NCI-H2196 treated with DMSO at 0.1 percent for 48 hours (cell line): ENCODE measurements around the gene DDX19B.
A peak's percentile ranks its signal among the peaks of the same experiment; 100 is the strongest.
"Not testable (repeated sequence)": the region's sequence is repeated elsewhere in the genome, so short reads cannot be mapped to it uniquely, and the experiment has no call there.

Experiments used
- DNase-seq: peaks from one replicate; lab custom pipeline; 2025; ENCODE audit not compliant: unreplicated experiment; lab: John Stamatoyannopoulos, UW

The DDX19B gene

GRCh38 chr16:70287304-70287971 lies 11.5 kb upstream of the DDX19B start:
- DNase-seq, result not testable (repeated sequence)

GRCh38 chr16:70289229-70290094 lies 9.5 kb upstream of the DDX19B start, which contains the start of gene AARS1:
Gene AARS1 (minus strand): TSS chr16:70289506. CDS start chr16:70282763, 6,743 bp downstream.
- peak; percentile 78 for DNase-seq

- DNase-seq, result no peak
These were observed 8.0 kb upstream of the DDX19B start for GRCh38 chr16:70290949-70291519.

- DNase-seq, result not testable (repeated sequence)
These were observed 6.8 kb upstream of the DDX19B start for GRCh38 chr16:70292148-70292547.

DNA sequence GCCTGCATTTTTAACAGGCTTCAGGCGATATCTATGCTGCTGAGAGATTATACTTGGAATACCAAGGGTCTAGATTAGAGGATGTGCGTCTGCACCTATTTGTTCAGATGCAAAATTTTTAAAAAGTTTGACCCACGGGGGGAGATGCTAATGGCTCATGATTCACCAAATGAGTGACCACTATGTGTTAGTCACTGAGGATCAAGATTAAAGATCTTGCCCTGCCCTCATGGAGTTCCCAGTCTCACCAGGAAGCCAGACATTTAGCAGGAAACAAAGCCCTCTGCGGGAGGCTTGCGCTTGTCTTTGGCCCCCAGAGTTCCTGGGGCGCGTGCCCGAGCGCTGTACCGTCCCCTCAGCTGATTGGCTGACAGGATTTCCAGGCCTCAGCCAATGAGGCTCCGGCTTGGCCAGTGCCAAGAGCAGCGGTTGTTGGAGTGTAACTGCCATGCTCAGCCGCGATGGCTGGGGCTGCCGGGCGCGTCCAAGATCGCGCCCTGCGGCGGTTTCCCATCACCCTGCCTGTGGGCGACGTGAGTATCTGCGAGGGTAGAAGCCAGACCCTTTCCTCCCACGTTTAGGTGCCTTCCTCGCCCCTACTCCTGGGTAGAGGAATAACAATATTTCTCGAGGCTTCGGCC lies 4.5 kb upstream of the DDX19B start:
- no peak for DNase-seq

GRCh38 chr16:70295634-70296033 lies 3.4 kb upstream of the DDX19B start:
- DNase-seq, result no peak

- no peak for DNase-seq
These were observed 2.1 kb downstream of the DDX19B start for GRCh38 chr16:70301121-70301520.

DNA sequence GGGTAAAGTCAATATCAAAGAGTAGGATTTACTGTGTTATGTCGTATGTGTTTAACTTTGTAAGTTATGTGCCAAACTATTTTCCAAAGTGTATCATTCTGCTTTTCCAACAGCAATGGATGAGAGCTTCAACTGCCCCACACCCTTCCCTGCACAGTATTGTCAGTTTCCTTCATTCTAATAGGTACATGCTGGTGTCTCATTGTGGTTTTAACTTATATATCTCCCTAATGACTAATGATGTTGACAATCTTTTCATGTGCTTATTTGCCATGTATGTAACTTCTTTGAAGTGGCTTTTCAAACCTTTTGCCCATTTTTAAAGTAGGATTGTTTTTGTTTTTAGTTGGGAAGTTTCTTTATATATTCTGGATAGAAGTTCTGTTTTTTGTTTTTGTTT lies 3.8 kb downstream of the DDX19B start:
- no peak for DNase-seq

GRCh38 chr16:70304892-70305448 lies 6.0 kb downstream of the DDX19B start:
- DNase-seq, result no peak

GRCh38 chr16:70306880-70307279 lies 7.9 kb downstream of the DDX19B start:
- DNase-seq, result no peak

GRCh38 chr16:70307726-70308125 lies 8.7 kb downstream of the DDX19B start:
- DNase-seq, result not testable (repeated sequence)

GRCh38 chr16:70320121-70320520 lies 21.1 kb downstream of the DDX19B start:
- DNase-seq, result no peak

DNA sequence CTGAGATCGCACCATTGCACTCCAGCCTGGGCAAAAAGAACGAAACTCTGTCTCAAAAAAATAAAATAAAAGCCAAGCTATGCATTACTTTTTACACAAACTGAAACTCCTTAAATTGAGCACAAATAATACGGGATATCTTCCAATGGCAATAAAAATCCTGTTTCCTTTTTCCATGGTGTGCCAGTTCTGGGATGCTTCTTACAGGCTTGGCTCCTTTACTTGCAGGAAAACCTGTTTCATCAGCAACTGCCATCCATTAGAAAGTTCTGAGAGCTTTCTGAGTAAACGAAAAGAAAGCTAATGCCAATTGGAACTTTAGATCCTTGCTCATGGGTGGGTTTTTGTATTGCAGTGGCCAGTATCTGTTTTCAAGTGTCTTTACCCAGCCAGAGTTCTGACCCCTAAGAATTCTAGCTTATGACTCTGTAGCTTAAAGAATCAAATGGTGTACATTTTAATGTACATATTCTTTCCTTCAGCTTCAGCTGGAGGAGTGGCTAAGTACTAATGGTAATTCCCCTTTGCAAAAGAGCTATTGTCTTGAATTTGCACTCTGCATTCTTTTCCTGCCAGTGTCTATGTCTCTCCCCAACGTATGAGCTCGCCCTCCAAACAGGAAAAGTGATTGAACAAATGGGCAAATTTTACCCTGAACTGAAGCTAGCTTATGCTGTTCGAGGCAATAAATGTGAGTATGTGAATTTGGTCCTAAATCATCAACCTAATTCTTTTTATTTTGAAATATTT lies 26.2 kb downstream of the DDX19B start:
- DNase-seq, result no peak

- no peak for DNase-seq
These were observed 32.1 kb downstream of the DDX19B start for GRCh38 chr16:70331091-70331490.

DNA sequence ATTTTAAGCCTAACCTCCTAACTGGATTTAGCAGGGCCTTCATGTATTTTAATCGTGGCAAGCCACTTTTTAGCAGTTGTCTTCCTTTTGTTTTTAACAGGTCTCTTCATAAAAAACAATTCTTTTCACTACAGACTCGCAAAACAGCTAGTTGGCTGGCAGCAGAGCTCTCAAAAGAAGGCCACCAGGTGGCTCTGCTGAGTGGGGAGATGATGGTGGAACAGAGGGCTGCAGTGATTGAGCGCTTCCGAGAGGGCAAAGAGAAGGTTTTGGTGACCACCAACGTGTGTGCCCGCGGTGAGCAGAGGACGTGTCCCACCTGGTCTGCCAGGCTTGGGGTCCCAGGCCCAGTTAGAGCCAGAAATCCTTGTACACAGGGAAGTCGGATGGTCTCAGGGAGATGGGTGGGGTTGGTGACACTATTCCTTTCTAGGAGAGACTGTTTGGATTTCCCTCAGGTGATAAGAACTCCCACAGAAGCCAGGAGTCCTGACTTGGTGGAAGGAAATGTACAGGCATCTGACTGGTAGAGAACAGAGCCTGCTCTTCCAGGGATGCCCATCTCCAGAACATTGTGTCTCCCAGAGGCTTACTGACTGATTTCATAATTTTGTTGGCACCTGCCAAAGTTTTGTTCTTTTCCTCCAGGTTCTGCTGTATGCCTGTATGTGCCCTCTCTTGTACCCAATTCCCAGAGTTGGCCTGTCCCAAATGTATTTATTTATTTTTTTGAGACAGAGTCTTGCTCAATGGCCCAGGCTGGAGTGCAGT lies 32.8 kb downstream of the DDX19B start:
- DNase-seq, result no peak

DNA sequence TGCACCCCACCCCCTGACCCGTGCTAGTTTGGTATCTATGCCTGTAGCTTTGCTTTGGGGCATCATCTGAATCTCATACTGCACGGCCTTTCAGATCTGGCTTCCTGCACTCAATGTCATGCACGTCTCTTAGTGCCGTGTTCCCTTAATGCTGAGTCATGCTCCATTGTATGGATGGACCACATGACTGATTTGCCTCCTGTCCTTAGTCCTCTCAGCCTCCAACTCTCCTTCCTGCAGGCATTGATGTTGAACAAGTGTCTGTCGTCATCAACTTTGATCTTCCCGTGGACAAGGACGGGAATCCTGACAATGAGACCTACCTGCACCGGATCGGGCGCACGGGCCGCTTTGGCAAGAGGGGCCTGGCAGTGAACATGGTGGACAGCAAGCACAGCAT lies 33.7 kb downstream of the DDX19B start:
- not testable (repeated sequence) for DNase-seq

DNA sequence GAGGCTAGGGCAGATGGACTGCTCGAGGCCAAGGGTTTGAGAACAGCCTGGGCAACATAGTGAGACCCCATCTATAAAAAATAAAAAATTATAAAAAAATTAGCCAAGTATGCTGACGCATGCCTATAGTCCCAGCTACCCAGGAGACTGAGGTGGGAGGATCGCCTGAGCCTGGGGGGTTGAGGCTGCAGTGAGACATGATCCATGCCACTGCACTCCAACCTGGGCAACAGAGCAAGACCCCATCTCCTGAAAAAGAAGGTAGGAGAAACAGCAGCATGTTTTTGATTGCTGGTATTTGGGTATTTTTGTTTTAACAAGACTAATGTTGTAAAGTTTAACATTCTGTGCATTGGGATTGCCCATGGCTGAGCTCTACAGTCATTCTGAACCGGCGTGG lies 38.8 kb downstream of the DDX19B start:
- DNase-seq, result no peak

DNA sequence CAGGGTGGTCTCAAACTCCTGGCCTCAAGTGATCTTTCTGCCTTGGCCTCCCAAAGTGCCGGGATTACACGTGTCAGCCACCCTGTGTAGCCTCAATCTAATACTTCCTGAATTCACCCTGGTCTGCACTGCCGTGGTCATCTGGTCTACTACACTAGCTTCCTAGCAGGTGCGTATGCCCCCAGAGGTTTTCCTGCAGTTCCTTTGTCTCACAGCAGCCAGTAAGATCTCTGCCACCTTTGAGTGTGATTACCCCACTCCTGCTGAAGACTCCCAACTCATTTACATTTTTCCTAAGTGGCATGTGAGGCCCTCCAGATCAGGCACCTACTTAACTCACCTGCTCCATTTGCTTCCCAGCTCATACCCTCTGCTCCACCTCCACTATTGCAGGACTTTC lies 42.6 kb downstream of the DDX19B start:
- DNase-seq, result no peak

GRCh38 chr16:70342016-70342415 lies 43.0 kb downstream of the DDX19B start:
- no peak for DNase-seq

DNA sequence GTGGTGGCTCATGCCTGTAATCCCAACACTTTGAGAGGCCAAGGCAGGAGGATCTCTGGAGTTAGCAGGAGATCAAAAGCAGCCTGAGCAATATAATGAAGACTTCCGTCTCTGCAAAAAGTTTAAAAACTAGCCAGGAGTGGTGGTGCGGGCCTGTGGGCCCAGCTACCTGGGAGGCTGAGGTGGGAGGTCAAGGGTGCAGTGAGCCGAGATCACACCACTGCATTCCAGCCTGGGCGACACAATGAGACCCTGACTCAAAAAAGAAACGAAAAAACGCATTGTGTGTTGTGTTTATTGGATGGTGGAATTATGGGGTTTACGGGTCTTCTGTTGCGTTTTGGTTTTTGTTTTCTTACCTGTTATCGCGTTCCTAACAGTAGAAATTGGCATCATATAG lies 46.9 kb downstream of the DDX19B start:
- no peak for DNase-seq
